Epithelial cell of umbilical artery (primary cell): Measurements from ENCODE around the gene AK9. TPM values are rescaled to one million over a fixed set of nuclear protein-coding genes. Genes with fewer than 3 reads are reported as not detected.

Source experiments
- total RNA-seq: library from RNA; depleted of rRNA; stranded (reverse); fragments of >200 nt; gene quantifications from 2 replicates; pipeline ENCODE4 v1.2.3, GENCODE V29; 2014

AK9 gene
- 3.2 and 5.6 TPM in 2 replicates for total RNA-seq

GRCh38 chr6:109690737-109691621 lies at the start of gene AK9, which contains the start of gene FIG4:
Gene AK9, minus strand, starts transcription at chr6:109691202. Its CDS starts 15,457 bp downstream, at chr6:109675745.
Gene FIG4, plus strand, starts transcription at chr6:109691296. Its CDS starts 140 bp downstream, at chr6:109691436.

GRCh38 chr6:109482905-109483734 lies 207.9 kb downstream of the AK9 start, which contains the start of gene ZBTB24:
Gene ZBTB24, minus strand, starts transcription at chr6:109483219. Its CDS starts 1,193 bp downstream, at chr6:109482026.

GRCh38 chr6:109455437-109456110 lies 235.4 kb downstream of the AK9 start, which contains the start of gene MICAL1:
Gene MICAL1, minus strand, starts transcription at chr6:109455772. Its CDS starts 1,576 bp downstream, at chr6:109454196.

Other genes with a start within 250 kb of the AK9 start
- gene MICAL1, start 235.4 kb downstream of the AK9 start, total RNA-seq: 12.3 and 32.5 TPM in 2 replicates
- 6.2 and 8.1 TPM in 2 replicates for gene ZBTB24, start 208.0 kb downstream of the AK9 start, total RNA-seq
- gene FIG4, start 94 bp upstream of the AK9 start, total RNA-seq: 11.7 and 14.6 TPM in 2 replicates